Ectodermal cell (in vitro differentiated cells): ENCODE measurements around the gene DMRT1.
"Not testable (repeated sequence)": the region's sequence is repeated elsewhere in the genome, so short reads cannot be mapped to it uniquely, and the experiment has no call there.

Source experiments
- H3K27ac ChIP-seq: 2 replicates; pipeline ENCODE4 v1.7.0; 2013; ENCODE audit warnings: mild to moderate bottlenecking, low read depth, low read length; ENCODE audit not compliant: insufficient read depth, poor library complexity, severe bottlenecking
- H3K27me3 ChIP-seq: 2 replicates; pipeline ENCODE4 v1.7.0; 2013; ENCODE audit warnings: mild to moderate bottlenecking, low read length; ENCODE audit not compliant: insufficient read depth, control insufficient read depth, poor library complexity, severe bottlenecking
- H3K36me3 ChIP-seq: one replicate; pipeline ENCODE4 v1.7.0; 2013; ENCODE audit warnings: low read length; ENCODE audit not compliant: control insufficient read depth, insufficient read depth
- H3K4me1 ChIP-seq: one replicate; pipeline ENCODE4 v1.7.0; 2013; ENCODE audit warnings: low read length; ENCODE audit not compliant: control insufficient read depth, insufficient read depth
- H3K4me3 ChIP-seq: 2 replicates; pipeline ENCODE4 v1.7.0; 2013; ENCODE audit warnings: low read depth, low read length, control low read depth; ENCODE audit not compliant: insufficient read depth
- H3K9me3 ChIP-seq: 2 replicates; pipeline ENCODE4 v1.7.0; 2013; ENCODE audit warnings: mild to moderate bottlenecking, low read length, moderate library complexity; ENCODE audit not compliant: control insufficient read depth
- WGBS, 2 experiments: methylation state at CpG; one replicate each; pipeline ENCODE4 v1.1.7; 2013; ENCODE audit warnings: missing lambda C conversion rate in 2 of 2; 5-methylcytosine and 5-hydroxymethylcytosine counted together

Gene DMRT1

GRCh38 chr9:995192-995591 is 153.7 kb downstream of the DMRT1 start:
- Histone ChIP-seq H3K9me3 (no peaks in the 10 kb centered on the region), H3K27me3 (peaks cover 12% of the 10 kb centered on the region), H3K4me1 (no peaks in the 10 kb centered on the region), H3K36me3 (no peaks in the 10 kb centered on the region), H3K27ac (no peak overlapping the region), H3K4me3 (no peak overlapping the region)
- WGBS, 2 experiments, result 92 to 96% methylated on average over 4 of the region's 4 CpGs

DNA sequence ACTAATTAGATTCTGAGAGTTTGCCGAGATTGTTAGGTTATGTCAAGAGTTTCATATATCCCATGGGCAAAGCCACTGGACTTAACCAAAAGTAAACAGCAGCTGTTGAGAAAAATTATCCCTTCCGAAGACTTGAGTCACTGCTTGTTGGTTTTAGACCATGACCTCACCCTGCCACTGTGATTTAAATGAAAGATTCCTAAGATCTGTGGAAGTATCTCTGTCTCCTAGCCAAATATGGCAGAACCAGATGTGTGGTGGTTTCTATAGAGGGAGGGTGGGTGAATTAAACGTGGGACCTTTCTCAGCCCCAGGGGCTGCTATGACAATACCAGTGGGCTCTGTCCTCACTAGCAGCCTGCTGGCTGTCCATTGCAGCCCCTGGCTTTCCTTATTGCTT is 154.3 kb downstream of the DMRT1 start:
- Histone ChIP-seq H3K4me1 (no peaks in the 10 kb centered on the region), H3K27ac (no peak overlapping the region), H3K9me3 (no peaks in the 10 kb centered on the region), H3K4me3 (no peak overlapping the region), H3K27me3 (peaks cover 12% of the 10 kb centered on the region), H3K36me3 (no peaks in the 10 kb centered on the region)
- WGBS, 2 experiments, result 57 to 69% methylated on average over 3 of the region's 3 CpGs

GRCh38 chr9:998299-999110 is 157.0 kb downstream of the DMRT1 start:
- H3K27ac ChIP-seq, H3K36me3 ChIP-seq, H3K4me3 ChIP-seq, H3K4me1 ChIP-seq, H3K27me3 ChIP-seq, H3K9me3 ChIP-seq: not testable (repeated sequence)
- 91 to 92% methylated on average over 18 to 25 of the region's 55 CpGs for WGBS, 2 experiments

DNA sequence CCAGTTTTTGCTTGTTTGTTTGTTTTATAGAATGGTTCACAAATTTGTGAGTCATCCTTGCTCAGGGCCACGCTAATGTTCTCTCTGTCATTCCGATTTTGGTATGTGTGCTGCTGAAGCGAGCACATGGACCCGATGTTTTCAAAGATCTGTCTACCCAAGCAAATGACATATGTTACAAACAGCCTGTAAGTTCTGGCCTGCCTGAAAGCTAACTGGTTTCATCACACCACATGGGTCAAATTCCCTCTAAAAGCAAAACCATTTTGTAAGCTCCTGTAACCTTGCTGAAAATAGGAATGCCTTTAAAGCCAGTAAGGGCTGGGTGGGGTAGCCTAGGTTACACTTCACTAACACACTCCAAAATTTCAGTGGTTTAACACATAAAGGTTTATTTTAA is 160.3 kb downstream of the DMRT1 start:
- WGBS, 2 experiments, result 90 to 95% methylated on average over 4 of the region's 4 CpGs
- Histone ChIP-seq H3K9me3 (no peaks in the 10 kb centered on the region), H3K27ac (no peak overlapping the region), H3K27me3 (no peaks in the 10 kb centered on the region), H3K36me3 (no peaks in the 10 kb centered on the region), H3K4me3 (no peak overlapping the region), H3K4me1 (no peaks in the 10 kb centered on the region)

- Histone ChIP-seq H3K4me1 (no peaks in the 10 kb centered on the region), H3K9me3 (no peaks in the 10 kb centered on the region), H3K36me3 (no peaks in the 10 kb centered on the region), H3K27ac (no peak overlapping the region), H3K4me3 (no peak overlapping the region), H3K27me3 (peaks cover 6% of the 10 kb centered on the region)
- 91 to 100% methylated on average over 2 of the region's 2 CpGs for whole genome bisulfite sequencing, 2 experiments
These were observed 161.2 kb downstream of the DMRT1 start for GRCh38 chr9:1002678-1003077.

GRCh38 chr9:1005043-1005667 is 163.7 kb downstream of the DMRT1 start:
- H3K4me3 ChIP-seq, result no peak overlapping the region
- H3K4me1 ChIP-seq, result no peaks in the 10 kb centered on the region
- H3K36me3 ChIP-seq, result no peaks in the 10 kb centered on the region
- H3K27ac ChIP-seq, result no peak overlapping the region
- 60 to 62% methylated on average over 10 of the region's 10 CpGs for WGBS, 2 experiments
- no peaks in the 10 kb centered on the region for H3K9me3 ChIP-seq
- H3K27me3 ChIP-seq, result peaks cover 19% of the 10 kb centered on the region

- Histone ChIP-seq H3K27me3 (peaks cover 19% of the 10 kb centered on the region), H3K4me1 (no peaks in the 10 kb centered on the region), H3K27ac (no peak overlapping the region), H3K36me3 (no peaks in the 10 kb centered on the region), H3K4me3 (no peak overlapping the region), H3K9me3 (no peaks in the 10 kb centered on the region)
- 93 to 94% methylated on average over 3 of the region's 3 CpGs for WGBS, 2 experiments
These were observed 165.8 kb downstream of the DMRT1 start for GRCh38 chr9:1007312-1007711.

- 89% methylated on average over 3 of the region's 3 CpGs for WGBS, 2 experiments
- Histone ChIP-seq H3K36me3 (no peaks in the 10 kb centered on the region), H3K27me3 (peaks cover 19% of the 10 kb centered on the region), H3K4me1 (no peaks in the 10 kb centered on the region), H3K9me3 (no peaks in the 10 kb centered on the region), H3K27ac (no peak overlapping the region), H3K4me3 (no peak overlapping the region)
These were observed 166.7 kb downstream of the DMRT1 start for GRCh38 chr9:1008216-1008615.

DNA sequence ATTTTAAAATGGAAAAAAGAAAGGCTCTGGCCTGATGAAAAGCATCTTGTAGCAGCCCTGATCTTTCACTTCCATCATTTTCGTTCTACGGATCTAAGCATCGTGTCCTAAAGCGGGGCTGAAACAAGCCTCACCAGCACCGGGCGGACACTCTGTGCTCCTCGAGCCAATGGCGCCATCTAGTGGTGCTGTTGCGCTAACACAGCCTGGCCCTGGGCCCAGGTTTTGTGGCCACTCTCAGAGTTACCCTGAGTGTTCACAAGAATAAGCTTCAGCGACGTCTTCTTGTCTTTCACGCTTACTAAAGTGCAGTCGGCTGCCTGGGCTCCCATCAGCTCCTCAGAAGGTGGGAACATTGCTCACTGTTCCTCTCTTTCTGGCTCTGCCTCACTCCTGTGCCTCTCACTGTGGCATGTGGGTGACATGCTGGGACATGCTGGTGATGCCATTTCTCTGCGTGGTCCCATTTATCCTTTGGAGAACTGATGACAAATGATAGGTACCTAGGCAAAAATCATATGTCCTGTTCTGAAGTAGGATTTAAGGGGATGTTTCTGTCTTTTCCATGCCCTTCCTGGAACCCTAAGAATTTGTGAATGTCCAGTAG is 167.7 kb downstream of the DMRT1 start:
- no peaks in the 10 kb centered on the region for H3K36me3 ChIP-seq
- H3K27ac ChIP-seq, result no peak overlapping the region
- H3K9me3 ChIP-seq, result no peaks in the 10 kb centered on the region
- 18 to 19% methylated on average over 14 of the region's 14 CpGs for WGBS, 2 experiments
- H3K4me1 ChIP-seq, result no peaks in the 10 kb centered on the region
- no peak overlapping the region for H3K4me3 ChIP-seq
- peaks cover 19% of the 10 kb centered on the region for H3K27me3 ChIP-seq

GRCh38 chr9:1013021-1013420 is 171.5 kb downstream of the DMRT1 start:
- Histone ChIP-seq H3K4me1 (no peaks in the 10 kb centered on the region), H3K27me3 (peaks cover 16% of the 10 kb centered on the region), H3K36me3 (no peaks in the 10 kb centered on the region), H3K4me3 (no peak overlapping the region), H3K27ac (no peak overlapping the region), H3K9me3 (no peaks in the 10 kb centered on the region)
- 73 to 81% methylated on average over 5 of the region's 5 CpGs for WGBS, 2 experiments
